HG03575 (cell line): ENCODE results near the gene ATP1A1.

Experiments
- ATAC-seq: cut with Tn5 transposase; IDR thresholded peaks from one replicate; pipeline ENCODE4 v1.9.1; 2021; ENCODE audit not compliant: unreplicated experiment, insufficient number of reproducible peaks, low FRiP score; ENCODE audit errors: extremely low read depth

ATP1A1 gene

DNA sequence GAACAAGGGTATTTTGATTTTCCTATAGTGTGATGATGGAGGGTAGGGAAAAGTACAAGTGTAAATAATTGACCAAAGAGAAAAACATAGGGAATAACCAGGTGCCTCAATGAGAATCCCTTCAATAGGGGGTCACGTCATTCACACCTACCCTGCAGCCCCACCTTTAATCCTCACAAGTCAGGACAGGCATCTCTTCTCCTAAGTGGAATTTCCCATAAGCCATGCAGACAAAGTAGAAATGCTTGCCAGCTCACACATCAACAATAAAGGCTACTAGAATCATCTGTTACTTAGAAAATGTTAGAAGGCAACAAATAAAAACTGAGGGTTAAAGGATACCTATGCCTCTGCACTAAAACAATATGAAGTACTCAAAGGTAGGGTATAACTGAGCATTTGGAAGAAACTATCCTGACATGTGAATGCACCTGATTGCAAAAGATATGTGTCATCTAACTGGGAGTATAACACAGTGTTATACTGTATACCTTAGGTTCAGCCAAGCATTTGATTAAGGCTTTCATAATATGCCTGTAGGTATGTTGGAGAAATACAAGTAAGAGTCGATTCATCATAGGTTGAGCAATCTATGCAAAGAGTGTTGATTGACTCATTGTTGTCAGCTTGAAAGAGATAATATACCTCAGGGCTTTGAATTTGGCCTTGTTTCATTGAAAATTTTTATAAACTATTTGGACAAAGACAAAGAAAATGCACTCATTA is 32.4 kb upstream of the ATP1A1 start:
- no peak for ATAC-seq

DNA sequence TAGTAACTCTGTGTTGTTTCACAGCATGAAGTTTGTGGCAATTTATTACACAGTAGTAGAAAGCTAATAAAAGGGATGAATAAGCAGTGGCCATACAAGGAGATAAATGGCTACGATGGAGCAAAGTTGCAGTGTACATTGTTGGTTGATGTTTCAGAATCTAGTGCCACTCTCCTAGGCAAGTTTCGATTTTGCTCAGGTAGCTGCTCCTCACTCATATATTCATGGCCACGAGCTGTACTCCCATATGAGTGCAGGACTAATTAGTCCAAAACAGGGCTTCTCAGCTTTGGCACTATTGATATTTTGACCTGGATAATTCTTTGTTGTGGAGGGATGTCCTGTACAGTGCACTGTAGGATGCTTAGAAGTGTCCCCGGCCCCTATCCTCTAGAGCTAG is 30.0 kb upstream of the ATP1A1 start:
- no peak for ATAC-seq

DNA sequence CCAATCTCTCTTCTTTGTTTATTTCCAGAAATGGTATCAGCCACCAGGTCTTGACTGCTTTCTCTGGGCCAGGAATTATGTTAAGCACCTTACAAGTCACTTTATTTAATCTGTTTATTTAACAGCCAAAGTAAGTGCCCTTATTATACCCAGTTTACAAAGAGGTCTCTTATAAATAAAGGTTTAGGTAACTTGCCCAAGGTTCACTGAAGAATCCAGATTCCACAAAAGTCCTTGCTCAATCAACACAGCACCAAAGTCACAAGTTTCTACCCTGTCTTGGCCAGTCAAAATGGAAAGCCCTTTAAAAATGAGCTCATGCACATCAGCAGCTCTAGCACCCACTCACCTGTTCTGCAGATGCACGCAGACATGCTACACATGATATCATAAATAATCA is 28.0 kb upstream of the ATP1A1 start:
- ATAC-seq = no peak

DNA sequence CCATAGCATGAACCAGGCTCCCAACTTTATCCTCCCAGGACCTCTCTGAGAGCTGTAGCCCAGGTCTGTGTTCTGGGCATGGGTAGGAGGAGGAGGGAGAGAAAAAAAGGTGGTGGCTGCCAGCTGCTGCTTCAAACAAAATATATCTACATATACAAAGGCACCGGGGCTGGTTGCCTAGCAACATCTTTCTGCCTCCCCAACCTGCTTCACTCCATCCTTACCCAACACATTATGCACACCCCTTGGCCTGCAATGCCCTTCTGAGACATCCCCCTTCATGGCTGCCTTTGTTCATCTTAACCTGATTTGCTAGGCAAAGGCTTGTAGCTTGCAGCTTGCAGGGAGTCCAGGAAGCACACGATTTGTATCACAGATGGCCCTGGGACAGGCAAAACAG is 27.2 kb upstream of the ATP1A1 start:
- no peak for ATAC-seq

DNA sequence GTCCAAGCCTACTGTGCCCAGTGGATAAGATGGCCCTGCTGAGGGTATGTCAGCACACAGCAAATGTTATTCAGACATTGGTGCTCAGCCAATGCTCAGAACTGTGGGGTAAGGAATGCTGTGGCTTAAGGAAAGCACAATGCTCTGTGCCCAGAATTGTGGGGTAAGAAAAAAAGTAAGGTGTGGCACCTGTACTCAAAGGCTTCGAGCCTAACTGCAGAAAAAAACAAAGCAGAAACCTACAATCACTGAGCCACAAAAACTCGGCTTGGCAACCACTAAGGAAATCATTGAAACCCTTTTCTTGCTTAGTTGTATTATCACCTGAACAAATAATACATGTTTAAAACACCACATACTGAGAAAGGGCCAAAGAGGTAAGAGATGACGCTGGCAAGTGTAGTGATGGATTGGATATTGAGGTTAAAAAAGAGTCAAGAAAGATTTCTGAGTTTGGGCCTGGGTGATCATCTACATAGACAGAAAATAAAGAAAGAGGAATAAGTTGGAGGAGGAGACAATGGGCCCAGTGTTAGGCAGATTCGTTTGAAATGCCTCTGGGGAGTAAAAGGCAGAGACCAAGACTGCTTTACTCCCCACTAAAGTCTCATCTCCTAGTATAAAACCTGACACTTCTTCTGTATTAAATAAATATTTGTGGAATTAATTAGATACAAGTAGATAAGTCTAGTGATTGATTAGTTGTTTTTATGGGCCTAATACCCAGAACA is 25.9 kb upstream of the ATP1A1 start:
- ATAC-seq = no peak

DNA sequence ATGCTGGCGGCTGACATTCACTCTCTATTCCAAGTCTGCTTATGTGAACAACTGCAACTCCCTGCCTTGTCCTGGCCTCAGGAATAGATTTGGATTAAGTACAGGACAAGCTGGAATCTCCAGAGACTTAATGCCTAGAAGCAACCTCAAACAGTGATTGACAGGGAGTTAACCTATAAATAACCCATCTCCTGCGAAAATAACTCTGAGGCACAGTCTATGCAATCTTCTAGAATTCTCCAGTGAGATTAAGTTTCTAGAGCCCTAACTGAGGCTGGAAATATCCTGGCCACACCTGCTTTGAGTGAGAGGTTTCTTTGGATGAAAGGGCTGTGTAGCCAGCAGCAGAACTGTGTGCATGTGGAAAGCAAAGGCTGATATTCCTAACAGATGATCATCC is 25.3 kb upstream of the ATP1A1 start:
- no peak for ATAC-seq

DNA sequence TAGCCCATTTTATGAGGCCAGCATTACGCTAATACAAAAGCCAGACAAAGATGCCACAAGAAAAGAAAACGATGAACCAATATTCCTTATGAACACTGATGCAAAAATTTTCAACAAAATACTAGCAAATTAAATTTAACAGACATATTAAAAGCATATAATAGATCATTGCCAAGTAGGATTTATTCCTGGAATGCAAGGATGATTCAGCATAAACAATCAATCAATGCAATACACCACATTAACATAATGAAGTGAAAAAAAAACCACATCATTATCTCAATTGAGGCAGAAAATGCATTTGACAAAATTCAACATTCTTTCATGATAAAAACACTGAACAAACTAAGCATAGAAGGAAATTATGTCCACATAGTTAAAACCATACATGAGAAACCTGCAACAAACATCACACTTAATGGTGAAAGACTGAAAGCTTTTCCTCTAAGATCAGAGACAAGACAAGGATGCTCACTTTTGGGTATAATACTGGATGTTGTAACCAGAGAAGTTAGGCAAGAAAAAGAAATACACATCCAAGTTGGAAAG is 22.9 kb upstream of the ATP1A1 start:
- no peak for ATAC-seq

DNA sequence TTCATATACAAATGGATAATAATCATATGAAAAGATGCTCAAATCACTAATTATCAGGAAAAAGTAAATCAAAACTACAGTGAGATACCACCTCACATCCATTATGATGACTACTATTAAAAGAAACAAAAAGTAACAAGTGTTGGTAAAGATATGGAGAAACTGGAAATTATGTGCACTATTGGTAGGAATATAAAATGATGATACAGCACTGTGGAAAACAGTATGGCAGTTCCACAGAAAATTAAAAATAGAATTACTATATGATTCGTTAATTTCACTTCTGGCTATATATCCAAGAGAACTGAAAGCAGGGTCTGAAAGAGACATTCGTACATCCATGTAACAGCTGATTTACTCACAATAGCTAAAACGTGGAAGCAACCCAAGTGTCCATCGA is 21.1 kb upstream of the ATP1A1 start:
- no peak for ATAC-seq

DNA sequence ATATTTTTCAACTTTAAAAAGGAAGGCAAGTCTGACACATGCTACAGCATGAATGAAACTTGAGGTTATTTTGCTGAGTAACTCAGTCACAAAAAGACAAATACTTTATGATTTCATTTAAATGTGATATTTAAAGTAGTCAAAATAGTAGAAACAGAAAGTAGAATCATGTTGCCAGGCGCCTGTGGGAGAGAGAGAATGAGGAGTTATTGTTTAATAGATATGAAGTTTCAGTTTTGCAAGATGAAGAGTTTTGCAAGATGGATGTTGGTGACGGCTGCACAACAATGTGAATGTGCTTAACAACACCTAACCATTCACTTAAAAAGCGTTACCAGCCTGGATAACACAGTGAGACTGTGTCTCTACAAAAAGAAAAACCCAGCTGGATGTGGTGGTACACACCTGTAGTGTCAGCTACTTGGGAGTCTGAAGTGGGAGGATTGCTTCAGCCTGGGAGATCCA is 20.7 kb upstream of the ATP1A1 start:
- no peak for ATAC-seq

DNA sequence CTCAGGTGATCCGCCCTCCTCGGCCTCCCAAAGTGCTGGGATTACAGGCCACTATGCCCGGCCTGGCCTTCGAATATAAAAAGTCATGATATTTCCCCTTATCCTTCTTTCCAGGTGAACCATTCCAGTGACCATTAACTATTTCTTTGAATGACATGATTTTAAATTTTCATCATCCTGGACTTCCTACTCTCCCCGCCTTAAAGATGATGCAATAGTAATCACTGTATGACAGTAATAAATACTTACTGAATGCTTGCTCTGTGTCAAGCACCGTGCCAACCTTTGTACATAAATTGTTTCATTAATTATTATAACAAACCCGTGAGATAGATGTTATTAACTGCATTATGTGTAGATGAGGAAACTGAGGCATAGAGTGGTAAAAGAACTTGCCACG is 19.9 kb upstream of the ATP1A1 start:
- ATAC-seq = no peak

DNA sequence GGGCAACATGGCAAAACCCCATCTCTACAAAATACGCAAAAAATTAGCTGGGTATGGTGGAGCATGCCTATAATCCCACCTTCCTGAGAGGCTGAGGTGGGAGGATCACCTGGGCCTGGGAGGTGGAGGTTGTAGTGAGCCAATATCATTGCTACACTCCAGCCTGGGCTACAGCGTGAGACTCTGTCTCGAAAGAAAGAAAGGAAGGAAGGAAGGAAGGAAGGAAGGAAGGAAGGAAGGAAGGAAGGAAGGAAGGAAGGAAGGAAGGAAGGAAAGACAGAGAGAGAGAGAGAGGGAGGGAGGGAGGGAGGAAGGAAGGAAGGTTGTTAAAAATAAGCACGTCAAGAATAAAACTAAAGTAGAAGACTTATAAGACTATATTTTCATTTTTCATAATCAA is 17.0 kb upstream of the ATP1A1 start:
- ATAC-seq = no peak

DNA sequence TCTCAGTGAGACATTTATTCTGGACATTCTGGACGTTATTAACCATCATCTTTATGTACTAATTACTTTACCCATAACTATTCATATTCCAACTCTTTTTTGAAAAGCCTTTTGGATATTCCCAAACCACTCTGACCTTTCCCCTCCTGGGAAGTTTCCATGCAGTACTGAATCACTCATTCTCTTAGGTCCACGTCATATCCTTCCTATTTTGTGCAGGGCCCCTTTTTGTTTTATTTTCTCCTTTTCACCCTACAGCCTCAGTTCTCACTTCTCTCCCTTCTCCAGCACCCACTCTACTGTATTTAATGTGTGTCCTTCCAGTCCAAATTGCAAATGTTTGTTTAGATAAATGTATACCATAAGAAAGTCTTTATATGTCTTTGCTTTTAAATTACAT is 16.4 kb upstream of the ATP1A1 start:
- ATAC-seq = no peak

DNA sequence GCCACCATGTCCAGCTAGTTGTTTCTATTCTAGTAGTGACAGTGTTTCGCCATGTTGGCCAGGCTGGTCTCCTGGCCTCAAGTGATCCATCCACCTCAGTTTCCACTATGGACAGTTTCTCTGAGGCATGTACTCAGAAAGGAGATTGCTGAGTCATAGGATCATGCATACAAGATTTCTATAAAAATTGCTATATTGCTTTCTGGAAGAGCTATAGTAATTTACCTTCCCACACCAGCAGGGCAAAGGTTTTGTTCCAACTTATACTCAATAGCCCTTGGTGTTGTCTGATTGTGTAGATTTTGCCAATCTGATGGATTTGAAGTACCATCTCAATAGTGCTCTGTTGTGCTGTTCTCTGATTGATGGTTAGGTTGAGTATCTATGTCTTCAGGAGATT is 15.6 kb upstream of the ATP1A1 start:
- no peak for ATAC-seq

DNA sequence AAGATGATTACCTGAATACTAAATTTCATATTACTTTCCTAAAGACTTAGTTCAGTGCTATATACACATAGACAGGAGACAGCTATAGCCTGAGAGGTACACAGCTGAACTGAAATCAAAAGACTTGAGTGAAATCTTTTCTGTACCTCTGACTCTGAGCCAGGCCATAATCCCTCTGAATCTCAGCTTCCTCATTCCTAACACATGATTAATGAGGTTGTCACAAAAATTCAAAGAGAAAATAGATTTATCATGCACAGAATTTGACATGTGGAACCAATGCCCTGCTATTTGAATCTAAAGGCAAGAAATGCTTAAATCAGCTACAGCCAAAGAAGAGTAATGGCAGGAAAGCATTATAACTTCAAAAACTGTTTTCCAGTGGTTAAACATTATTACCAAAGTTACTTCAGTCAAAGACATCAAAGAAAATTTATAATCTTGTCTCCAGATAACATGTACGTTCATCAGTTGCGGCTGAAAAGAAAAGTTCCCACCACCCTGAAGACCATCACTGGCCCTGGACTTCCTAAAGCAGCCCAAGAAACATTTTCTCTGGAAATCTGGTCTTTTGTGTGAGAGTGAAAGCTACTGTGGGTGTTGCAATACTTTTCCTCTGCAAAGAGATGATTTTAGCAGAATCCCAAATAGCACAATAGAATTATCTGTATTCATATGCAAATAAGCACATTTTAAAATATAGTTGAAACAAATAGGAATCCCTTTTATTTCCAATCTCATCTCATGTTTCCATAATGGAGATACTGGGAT is 13.8 kb upstream of the ATP1A1 start:
- no peak for ATAC-seq

DNA sequence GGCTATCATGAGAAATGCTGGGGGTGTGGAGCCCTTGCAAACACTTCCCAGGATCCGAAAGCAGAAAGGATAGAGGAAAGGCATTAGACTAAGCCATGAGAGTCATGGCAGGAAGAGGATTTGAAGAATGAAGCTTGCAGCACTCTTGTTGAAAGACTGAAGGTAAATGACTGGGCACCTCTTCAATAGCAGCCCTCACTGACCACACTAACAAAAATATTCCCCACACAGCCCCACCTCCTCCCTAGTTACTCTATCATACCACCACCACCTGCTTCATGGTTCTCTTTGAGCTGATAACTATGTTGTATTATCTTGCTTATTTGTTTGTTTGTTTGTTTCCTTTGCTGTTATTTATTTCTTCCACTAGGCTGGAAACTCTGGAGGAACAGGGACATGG is 13.2 kb upstream of the ATP1A1 start:
- no peak for ATAC-seq

DNA sequence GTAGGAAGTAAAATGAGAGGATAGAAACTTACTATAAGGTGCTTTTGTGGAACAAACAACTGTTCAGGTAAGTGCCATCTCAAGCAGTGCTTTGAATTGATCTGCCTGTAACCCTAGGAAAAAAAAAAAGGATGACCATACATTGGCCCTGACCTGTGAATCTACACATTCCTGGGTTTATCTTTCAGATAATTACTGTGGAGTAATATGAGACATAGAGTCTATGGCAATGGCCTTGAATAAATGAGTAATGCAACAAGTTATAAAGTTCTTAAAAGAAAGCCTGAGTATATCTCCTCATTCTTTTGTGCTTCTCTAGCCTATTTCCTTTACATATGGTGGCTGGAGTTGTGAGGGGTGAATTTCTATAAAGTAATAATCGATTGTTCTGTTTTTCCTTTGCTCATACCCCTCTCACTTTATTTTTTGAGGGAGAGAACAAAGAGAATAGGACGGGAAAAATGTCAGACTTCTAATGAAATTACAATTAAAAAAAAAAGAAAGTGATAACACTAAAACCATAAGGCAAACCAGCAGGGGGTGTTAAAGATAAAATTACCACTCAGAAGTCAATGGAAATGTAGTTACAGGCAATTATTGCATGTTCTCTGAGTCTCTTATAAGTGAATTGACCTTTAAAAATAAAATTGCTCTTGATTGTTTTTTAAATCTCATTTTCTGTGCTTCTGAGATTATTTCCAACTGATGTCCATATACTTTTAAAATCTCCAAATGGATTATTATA is 12.4 kb upstream of the ATP1A1 start:
- no peak for ATAC-seq

DNA sequence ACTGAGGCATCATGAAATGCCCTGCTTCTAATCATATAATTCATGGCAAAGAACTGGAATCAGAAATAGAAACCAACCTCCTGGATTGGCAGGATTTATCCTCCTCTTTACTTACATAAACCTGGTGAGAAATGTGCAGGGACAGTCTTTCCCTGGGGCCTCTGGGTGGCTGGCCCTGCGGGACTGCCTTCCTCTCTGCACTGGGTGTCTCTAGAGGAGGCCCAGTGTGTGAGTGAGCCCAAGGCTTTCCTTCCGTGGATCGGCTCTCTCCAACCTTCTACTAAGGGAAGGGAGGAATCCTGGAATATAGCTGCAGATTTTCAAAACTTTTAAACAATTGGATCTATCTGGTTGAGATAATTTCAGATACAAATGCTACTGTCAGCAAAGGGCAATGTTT is 11.4 kb upstream of the ATP1A1 start:
- ATAC-seq = no peak

DNA sequence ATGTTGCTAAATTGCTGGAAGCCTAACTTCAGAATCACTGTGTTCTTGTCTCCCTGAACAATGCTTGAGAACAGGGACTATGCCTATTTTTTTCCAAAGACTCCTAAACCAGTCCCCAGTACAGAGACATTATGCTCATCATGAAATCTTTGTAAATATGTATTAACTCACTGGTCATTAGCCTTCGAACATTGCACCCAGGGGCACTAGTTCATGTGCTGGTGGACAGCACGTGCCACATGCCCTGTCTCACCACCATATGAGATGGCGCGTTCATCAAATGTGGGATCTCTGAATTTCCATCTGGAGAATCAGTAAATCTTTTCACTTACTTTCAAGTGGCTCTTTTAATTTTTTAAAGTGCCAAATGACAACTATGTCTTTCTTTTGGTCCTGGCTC is 11.0 kb upstream of the ATP1A1 start:
- ATAC-seq = no peak

DNA sequence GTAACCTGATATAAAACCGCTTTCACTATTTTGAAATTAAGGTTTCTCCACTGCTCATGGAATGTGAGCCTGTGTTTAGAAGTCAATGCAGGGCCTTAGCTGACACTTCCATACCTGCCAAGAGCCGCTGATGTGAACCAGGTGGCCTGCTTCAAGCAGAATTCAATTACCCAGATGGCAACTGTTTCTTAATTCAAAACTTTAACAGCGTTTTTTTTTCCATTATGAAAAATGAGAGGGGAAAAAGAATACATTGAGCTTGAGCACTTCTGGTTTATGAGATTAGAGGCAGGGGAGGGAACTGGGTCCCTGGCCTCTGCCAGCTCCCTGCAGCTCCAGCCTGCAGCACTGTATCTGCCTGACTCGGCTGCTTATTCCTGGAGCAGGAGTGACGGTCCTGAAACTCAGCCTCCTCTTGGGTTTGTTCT is 7.7 kb upstream of the ATP1A1 start:
- ATAC-seq = no peak
